Mucosa of stomach (tissue), 1 donor: ENCODE measurements around the gene KCNQ1.

Source experiments
- H3K27me3 ChIP-seq: one replicate; pipeline ENCODE4 v1.7.0; 2013; ENCODE audit warnings: mild to moderate bottlenecking, low read length; ENCODE audit not compliant: control insufficient read depth, insufficient read depth
- H3K36me3 ChIP-seq: one replicate; pipeline ENCODE4 v1.7.0; 2013; ENCODE audit warnings: low read length; ENCODE audit not compliant: control insufficient read depth, insufficient read depth
- H3K4me1 ChIP-seq: one replicate; pipeline ENCODE4 v1.7.0; 2013; ENCODE audit warnings: mild to moderate bottlenecking, low read length; ENCODE audit not compliant: control insufficient read depth, insufficient read depth
- H3K4me3 ChIP-seq: one replicate; pipeline ENCODE4 v1.7.0; 2013; ENCODE audit warnings: low read length
- H3K9ac ChIP-seq: one replicate; pipeline ENCODE4 v1.7.0; 2013; ENCODE audit warnings: mild to moderate bottlenecking, low read length, moderate library complexity
- H3K9me3 ChIP-seq: one replicate; pipeline ENCODE4 v1.7.0; 2013; ENCODE audit warnings: mild to moderate bottlenecking, low read length, moderate library complexity; ENCODE audit not compliant: control insufficient read depth
- donor health status: Pancreatic carcinoma.

Gene KCNQ1

DNA sequence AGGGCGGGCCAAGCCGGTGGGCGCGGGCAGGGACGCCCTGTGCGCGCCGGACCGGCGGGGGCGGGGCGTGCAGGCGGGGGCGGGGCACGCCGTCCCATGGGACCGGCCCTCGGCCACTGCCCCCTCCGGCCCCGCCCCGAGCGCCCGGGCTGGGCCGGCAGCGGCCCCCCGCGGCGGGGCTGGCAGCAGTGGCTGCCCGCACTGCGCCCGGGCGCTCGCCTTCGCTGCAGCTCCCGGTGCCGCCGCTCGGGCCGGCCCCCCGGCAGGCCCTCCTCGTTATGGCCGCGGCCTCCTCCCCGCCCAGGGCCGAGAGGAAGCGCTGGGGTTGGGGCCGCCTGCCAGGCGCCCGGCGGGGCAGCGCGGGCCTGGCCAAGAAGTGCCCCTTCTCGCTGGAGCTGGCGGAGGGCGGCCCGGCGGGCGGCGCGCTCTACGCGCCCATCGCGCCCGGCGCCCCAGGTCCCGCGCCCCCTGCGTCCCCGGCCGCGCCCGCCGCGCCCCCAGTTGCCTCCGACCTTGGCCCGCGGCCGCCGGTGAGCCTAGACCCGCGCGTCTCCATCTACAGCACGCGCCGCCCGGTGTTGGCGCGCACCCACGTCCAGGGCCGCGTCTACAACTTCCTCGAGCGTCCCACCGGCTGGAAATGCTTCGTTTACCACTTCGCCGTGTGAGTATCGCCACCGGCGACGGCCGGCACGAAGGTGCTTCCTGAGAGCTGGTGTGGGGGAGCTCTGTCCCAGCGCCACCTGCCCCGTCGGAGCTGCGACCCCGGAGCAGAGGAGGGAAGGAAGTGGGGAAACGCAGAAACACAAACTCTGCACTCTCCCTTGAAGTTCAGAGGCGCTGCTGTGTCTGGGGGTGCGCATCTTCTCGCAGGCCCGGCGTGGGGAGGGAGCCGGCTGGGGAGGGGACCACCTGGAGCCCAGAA lies at the start of gene KCNQ1:
KCNQ1 (plus strand) TSS at position 188 of the 925 bp plus-strand sequence; CDS start at position 279, 91 bp downstream.
- peak within 1 kb of the TSS; percentile 64 for H3K9ac ChIP-seq
- peaks cover 12% of the 10 kb centered on the region for H3K4me1 ChIP-seq
- H3K4me3 ChIP-seq: peak within 1 kb of the TSS; percentile 19
- H3K9me3 ChIP-seq: no peaks in the 10 kb centered on the region
- no peaks in the 10 kb centered on the region for H3K36me3 ChIP-seq
- peaks cover 17% of the 10 kb centered on the region for H3K27me3 ChIP-seq

GRCh38 chr11:2395211-2395730 lies 49.5 kb upstream of the KCNQ1 start:
- no peak overlapping the region for H3K4me3 ChIP-seq
- no peaks in the 10 kb centered on the region for H3K36me3 ChIP-seq
- H3K9ac ChIP-seq: no peak overlapping the region
- no peaks in the 10 kb centered on the region for H3K27me3 ChIP-seq
- no peaks in the 10 kb centered on the region for H3K9me3 ChIP-seq
- H3K4me1 ChIP-seq: peaks cover 18% of the 10 kb centered on the region

DNA sequence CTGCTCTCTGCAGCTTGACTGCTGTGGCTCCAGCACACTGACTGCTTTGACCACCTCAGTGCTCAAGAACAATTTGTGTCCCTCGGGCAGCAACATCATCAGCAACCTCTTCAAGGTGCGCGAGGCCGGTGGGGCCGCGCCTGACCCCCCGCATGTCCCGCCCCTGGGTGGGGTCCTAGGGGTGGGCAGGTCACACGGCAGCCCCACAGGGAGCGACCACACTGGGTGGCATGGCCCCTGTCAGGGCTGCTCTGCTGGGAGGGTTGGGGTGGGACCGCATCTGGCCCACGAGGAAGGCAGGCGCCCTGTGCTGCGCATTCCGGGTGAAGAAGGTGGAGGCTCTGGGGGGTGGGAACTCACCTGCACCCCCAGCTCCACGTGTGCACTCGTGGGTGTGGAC lies 49.0 kb upstream of the KCNQ1 start:
- no peak overlapping the region for H3K4me3 ChIP-seq
- no peaks in the 10 kb centered on the region for H3K27me3 ChIP-seq
- no peak overlapping the region for H3K9ac ChIP-seq
- no peaks in the 10 kb centered on the region for H3K9me3 ChIP-seq
- H3K4me1 ChIP-seq: peaks cover 12% of the 10 kb centered on the region
- no peaks in the 10 kb centered on the region for H3K36me3 ChIP-seq

DNA sequence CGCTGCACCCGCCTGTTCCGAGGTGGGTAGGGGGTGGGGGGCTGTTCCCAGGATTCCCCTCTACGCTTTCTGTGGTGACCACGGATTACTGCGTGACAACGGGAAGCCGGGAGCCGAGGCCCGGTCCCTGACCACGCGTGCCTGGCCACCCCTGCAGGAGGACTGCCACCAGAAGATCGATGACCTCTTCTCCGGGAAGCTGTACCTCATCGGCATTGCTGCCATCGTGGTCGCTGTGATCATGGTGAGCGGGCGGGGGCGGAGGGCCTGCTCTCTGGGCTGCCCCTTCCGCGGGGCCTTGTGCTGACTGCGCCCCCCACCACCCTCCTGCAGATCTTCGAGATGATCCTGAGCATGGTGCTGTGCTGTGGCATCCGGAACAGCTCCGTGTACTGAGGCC lies 48.3 kb upstream of the KCNQ1 start:
- Histone ChIP-seq H3K9me3 (no peaks in the 10 kb centered on the region), H3K9ac (no peak overlapping the region), H3K4me3 (no peak overlapping the region), H3K36me3 (no peaks in the 10 kb centered on the region), H3K27me3 (no peaks in the 10 kb centered on the region), H3K4me1 (peaks cover 14% of the 10 kb centered on the region)

DNA sequence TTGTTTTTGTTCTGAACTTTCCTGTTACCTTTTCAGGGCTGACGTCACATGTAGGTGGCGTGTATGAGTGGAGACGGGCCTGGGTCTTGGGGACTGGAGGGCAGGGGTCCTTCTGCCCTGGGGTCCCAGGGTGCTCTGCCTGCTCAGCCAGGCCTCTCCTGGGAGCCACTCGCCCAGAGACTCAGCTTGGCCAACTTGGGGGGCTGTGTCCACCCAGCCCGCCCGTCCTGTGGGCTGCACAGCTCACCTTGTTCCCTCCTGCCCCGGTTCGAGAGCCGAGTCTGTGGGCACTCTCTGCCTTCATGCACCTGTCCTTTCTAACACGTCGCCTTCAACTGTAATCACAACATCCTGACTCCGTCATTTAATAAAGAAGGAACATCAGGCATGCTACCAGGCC lies 47.8 kb upstream of the KCNQ1 start:
- H3K4me1 ChIP-seq: peaks cover 19% of the 10 kb centered on the region
- H3K4me3 ChIP-seq: no peak overlapping the region
- no peaks in the 10 kb centered on the region for H3K9me3 ChIP-seq
- H3K9ac ChIP-seq: no peak overlapping the region
- H3K27me3 ChIP-seq: no peaks in the 10 kb centered on the region
- no peaks in the 10 kb centered on the region for H3K36me3 ChIP-seq

GRCh38 chr11:2398664-2399355 lies 46.0 kb upstream of the KCNQ1 start:
- no peaks in the 10 kb centered on the region for H3K36me3 ChIP-seq
- peaks cover 22% of the 10 kb centered on the region for H3K4me1 ChIP-seq

GRCh38 chr11:2399488-2400068 lies 45.2 kb upstream of the KCNQ1 start:
- peak overlapping the region; percentile 97 for H3K9ac ChIP-seq
- H3K4me1 ChIP-seq: peaks cover 22% of the 10 kb centered on the region
- H3K4me3 ChIP-seq: peak overlapping the region; percentile 75
- H3K9me3 ChIP-seq: no peaks in the 10 kb centered on the region
- H3K36me3 ChIP-seq: no peaks in the 10 kb centered on the region
- H3K27me3 ChIP-seq: no peaks in the 10 kb centered on the region

More at GRCh38 chr11:2398664-2399355, 46.0 kb upstream of the KCNQ1 start:
- H3K27me3 ChIP-seq: no peaks in the 10 kb centered on the region
- H3K9ac ChIP-seq: peak overlapping the region; percentile 97
- H3K4me3 ChIP-seq: no peak overlapping the region
- H3K9me3 ChIP-seq: no peaks in the 10 kb centered on the region

- Histone ChIP-seq H3K9ac (peak within 1 kb of the TSS; percentile 97), H3K27me3 (no peaks in the 10 kb centered on the region), H3K9me3 (no peaks in the 10 kb centered on the region), H3K36me3 (no peaks in the 10 kb centered on the region), H3K4me1 (peaks cover 22% of the 10 kb centered on the region), H3K4me3 (peak within 1 kb of the TSS; percentile 92)
Observed at GRCh38 chr11:2400069-2400761, 44.6 kb upstream of the KCNQ1 start, which contains the start of gene TSSC4. Gene TSSC4 (plus strand): TSS chr11:2400750. CDS start chr11:2402634, 1,884 bp downstream.

GRCh38 chr11:2400762-2401435 lies 43.9 kb upstream of the KCNQ1 start:
- H3K9me3 ChIP-seq: no peaks in the 10 kb centered on the region
- H3K4me1 ChIP-seq: peaks cover 22% of the 10 kb centered on the region
- H3K9ac ChIP-seq: peak overlapping the region; percentile 96
- H3K36me3 ChIP-seq: no peaks in the 10 kb centered on the region
- H3K27me3 ChIP-seq: no peaks in the 10 kb centered on the region
- peak overlapping the region; percentile 92 for H3K4me3 ChIP-seq

- Histone ChIP-seq H3K27me3 (no peaks in the 10 kb centered on the region), H3K9me3 (no peaks in the 10 kb centered on the region), H3K4me1 (peaks cover 22% of the 10 kb centered on the region), H3K9ac (peak overlapping the region; percentile 96), H3K4me3 (peak overlapping the region; percentile 92), H3K36me3 (no peaks in the 10 kb centered on the region)
Observed at GRCh38 chr11:2401436-2401984, 43.3 kb upstream of the KCNQ1 start.

DNA sequence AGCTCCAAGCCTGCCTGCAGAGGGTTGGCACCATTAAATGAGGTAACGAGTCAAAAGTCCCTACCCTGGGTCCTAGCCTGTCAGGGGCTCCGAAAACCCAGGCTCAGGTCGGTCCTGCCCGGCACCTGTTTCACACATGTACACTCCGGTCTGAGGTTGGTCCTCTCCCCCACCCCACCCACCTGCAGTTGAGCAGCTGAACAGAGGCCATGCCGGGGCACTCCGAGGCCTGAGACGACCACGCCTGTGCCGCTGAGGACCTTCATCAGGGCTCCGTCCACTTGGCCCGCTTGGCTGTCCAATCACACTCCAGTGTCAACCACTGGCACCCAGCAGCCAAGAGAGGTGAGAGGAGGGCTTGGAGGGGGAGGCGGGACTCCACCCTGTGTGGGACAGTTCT lies 42.7 kb upstream of the KCNQ1 start:
- H3K9ac ChIP-seq: no peak overlapping the region
- H3K36me3 ChIP-seq: no peaks in the 10 kb centered on the region
- H3K9me3 ChIP-seq: no peaks in the 10 kb centered on the region
- no peaks in the 10 kb centered on the region for H3K27me3 ChIP-seq
- H3K4me3 ChIP-seq: no peak overlapping the region
- peaks cover 22% of the 10 kb centered on the region for H3K4me1 ChIP-seq
